HG03095 (cell line): ENCODE measurements around the gene PLK3.

Experiments
- ATAC-seq: cut with Tn5 transposase; IDR thresholded peaks from one replicate; pipeline ENCODE4 v1.9.1; 2021; ENCODE audit warnings: moderate library complexity; ENCODE audit not compliant: unreplicated experiment

PLK3 gene

GRCh38 chr1:44853201-44853600, 53.0 kb downstream of the PLK3 start:
- no peak for ATAC-seq

- ATAC-seq = no peak
Measured at GRCh38 chr1:44854970-44855369, 54.8 kb downstream of the PLK3 start.
